SH-SY5Y (cell line): ENCODE results near the gene SLC24A4.

Source experiments
- GATA2 ChIP-seq: IDR thresholded peaks from 2 replicates; pipeline ENCODE4 v1.6.1; 2011; ENCODE audit warnings: mild to moderate bottlenecking, low read depth, low read length
- GATA3 ChIP-seq: IDR thresholded peaks from 2 replicates; pipeline ENCODE4 v1.6.1; 2011; ENCODE audit warnings: low read depth, mild to moderate bottlenecking, low read length, moderate library complexity

SLC24A4 gene

DNA sequence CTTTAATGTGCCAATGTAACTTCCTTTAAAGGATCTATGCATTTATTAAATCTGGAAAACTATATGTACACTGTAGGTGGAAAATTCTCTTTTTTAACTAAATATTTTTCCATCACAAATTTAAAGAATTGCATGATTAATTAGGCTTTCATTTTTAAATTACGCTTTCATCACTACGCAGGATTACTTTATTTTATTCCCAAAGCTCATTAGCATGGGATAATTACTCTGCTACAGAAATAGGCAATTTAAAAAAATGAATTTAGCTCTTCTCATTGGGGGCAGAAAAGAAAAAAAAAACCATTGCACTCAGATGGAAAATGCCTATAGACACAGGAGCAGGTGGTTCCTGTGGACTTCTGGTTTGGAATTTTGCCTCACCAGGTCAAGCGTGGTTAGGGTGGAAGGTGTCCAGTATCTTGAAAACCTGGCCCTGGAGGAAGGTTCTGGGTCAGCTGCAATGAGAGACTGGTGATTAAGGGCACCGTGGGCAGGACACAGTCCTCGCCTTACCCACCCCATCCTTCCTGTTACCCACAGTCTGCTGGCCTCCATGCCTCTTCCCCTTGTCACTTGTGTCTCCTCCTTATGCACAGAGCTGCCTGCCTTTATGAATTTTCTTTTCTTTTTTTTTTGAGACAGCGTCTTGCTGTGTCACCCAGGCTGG, 173.4 kb downstream of the SLC24A4 start:
- TF ChIP-seq GATA2 (no peak), GATA3 (no peak)

DNA sequence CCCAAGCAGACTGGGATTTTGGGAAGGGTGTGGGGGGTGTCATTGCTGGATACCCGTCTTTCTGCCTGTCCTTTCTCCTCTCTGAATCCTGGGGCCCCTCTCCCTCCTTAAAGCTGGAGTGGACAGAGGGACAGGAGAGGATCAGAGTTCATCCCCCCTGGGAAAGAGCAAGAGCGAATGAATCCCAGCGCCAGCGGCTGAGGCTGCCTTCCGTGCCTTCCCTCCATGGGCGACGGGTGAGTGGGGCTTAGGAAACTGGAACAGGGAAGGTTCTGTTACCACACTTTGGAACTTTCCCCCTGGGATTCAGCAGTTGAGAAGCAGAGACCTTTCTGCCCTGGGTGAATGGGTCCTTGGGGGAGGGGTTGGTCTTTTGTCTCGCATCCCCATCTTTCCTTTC, 174.4 kb downstream of the SLC24A4 start:
- TF ChIP-seq GATA2 (no peak), GATA3 (no peak)

DNA sequence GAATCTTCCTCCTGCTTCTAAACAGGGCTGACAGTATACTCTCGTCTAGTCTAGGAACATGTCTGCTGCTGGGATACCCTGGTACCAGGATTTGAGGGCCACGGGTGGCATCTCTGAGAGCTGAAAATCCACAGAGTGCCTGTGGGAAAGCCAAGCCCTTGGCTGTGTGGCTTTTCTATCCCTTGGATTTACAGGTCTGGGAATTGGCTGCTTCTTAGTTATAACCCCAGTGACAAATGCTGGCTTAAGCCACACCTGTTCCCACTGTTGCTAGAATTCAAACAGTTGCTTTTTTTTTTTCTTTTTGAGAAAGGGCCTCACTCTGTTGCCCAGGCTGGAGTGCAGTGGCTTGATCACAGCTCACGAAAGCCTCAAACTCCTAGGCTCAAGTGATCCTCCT, 176.3 kb downstream of the SLC24A4 start:
- no peak for TF ChIP-seq GATA3
- no peak for TF ChIP-seq GATA2

DNA sequence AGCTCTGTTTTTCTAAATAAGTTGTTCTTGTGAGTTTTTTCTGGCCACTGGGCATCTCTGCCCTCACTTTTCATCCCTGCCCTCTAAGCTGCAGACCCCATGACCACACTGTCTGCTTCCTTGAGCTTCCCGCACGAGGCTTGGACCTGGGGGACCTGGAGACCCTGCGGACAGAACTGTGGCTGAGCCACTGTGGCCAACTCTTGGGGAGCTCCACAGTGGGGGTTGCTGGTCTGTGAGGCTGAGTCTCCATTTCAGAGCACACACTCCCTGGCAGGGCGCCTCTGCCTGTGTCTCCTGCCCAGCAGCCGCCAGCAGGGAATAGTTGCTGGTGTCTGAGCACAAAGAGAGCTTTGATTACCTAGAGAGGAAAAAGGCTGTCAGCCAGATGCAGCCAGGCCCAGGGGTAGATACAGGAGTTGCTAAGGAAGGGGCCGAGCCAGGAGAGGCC, 177.6 kb downstream of the SLC24A4 start:
- TF ChIP-seq GATA2 (no peak), GATA3 (no peak)

DNA sequence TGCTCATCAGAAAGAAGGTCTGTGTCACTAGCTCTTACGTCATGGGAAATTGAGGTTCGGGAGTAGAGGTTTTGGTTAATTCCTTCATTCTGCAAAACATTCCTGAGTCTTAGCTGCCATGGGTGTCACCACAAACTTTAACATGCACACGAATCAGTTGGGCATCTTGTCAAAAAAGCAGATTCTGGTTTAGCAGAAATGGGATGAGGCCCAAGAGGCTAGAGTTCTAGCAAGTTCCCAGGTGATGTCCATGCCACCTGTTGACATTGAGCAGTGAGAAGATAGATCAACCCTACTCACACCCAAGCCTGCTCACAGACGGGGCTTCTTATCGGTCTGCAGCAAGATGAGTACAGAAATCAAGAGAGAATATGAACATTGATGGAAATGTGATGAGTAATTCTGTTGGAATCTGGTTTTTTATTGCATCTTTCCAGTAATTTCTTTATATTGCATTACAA, 179.0 kb downstream of the SLC24A4 start:
- TF ChIP-seq GATA3, result no peak
- TF ChIP-seq GATA2, result no peak

DNA sequence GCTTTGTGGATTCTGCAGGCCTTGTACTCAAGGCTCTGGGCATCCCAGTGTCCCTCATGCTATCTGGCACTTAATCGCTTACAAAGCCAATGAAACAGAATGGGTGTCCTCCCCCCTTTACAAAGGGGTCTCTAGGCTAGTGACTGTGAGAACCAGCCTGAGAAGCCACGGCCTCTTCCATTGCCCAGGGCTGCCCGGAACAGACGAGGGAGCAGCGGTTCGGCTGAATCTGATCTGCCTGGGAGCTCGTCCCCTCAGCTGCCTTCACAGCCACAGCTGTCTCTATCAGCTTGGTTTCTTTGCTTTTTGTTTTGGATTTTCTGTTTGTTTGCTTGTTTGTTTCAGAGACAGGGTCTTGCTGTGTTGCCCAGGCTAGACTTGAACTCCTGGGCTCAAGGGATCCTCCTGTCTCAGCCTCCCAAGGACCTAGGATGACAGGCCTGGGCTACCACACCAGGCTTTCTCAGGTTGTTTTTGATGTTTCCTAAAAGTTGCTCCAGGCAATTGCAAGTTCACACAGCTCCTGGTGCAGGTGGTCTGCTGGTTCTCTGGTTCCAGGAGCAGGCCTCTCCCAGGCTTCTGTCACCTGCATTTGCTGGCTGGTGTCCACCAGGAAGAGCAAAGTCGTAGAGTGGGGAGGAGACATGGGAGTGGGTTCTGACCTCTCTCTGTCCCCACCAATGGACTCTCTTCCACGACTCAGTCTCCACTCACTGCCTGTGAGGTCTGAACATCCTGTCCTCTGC, 179.7 kb downstream of the SLC24A4 start:
- TF ChIP-seq GATA2, result no peak
- TF ChIP-seq GATA3, result no peak

DNA sequence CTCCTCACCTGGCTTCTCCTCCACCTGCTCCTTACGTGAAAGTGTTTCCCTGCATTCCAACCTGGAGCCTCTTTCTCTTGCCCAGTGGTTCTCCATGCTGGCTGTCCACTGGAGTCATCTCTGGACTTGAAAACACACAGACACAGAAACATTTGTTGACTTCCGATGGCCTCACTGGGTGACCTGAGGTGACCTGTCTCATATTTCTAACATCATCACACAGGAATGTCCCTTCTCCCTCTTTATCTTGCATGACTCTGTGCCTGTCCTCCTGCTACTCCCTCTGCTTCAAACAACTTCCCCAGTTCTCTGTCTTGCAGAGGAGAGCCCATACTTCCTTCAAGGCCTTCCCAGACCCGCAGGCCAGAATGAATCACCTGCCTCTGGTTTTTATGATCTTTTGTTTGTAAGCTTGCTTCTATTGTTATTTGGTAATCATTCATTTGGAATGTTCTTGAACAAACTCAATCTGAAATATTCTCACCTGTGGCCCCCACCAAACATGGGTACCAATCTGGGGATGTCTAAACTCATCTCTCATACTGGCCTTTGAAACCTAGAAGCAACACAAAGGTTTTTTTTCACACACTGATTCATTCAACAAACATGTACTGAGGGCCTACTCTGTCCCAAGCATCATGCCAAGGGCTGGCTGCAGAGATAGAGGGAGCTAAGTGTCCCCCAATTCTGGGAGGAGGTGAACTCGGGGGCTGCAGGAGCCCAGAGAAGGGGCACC, 181.0 kb downstream of the SLC24A4 start:
- TF ChIP-seq GATA2 (no peak), GATA3 (no peak)

DNA sequence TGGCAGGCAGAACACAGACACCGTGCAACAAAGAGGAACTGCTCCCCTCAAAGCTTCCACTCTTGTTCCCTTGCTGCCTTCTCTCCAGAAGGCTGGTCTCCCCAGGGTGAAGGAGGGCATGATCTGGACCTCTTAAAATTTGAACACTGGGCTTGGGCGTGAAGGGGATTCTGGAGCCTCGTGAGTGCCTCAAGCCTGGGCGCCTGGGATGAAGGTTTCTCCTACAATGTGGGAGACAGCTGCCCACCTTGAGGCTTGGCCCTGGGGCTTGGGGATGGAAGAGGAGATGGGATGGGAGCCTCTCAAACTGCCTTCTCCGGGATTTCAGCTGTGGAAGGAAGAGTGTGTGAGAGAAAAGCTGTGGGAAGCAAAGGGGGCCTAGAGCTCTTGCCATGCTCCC, 182.9 kb downstream of the SLC24A4 start:
- TF ChIP-seq GATA3, result no peak
- no peak for TF ChIP-seq GATA2

DNA sequence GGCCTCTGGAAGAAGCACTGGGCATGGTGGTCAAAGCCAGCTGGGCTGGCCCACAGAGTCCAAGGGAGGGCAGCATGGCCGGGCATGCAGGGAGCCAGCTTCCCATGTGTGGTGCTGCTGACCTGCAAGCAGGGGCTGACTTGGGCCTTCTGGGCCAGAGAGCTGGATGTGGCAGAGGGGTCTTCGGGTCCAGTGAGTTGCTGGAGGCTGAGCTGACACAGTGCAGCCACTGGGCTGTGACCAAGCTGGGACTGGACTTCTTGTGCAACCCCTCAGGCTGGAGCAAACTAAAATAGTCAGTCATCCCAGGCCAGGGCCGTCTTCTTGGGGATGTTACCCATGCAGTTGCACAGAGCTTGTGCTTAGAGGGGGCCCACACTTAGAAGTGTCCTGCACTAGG, 183.3 kb downstream of the SLC24A4 start:
- no peak for TF ChIP-seq GATA2
- no peak for TF ChIP-seq GATA3

DNA sequence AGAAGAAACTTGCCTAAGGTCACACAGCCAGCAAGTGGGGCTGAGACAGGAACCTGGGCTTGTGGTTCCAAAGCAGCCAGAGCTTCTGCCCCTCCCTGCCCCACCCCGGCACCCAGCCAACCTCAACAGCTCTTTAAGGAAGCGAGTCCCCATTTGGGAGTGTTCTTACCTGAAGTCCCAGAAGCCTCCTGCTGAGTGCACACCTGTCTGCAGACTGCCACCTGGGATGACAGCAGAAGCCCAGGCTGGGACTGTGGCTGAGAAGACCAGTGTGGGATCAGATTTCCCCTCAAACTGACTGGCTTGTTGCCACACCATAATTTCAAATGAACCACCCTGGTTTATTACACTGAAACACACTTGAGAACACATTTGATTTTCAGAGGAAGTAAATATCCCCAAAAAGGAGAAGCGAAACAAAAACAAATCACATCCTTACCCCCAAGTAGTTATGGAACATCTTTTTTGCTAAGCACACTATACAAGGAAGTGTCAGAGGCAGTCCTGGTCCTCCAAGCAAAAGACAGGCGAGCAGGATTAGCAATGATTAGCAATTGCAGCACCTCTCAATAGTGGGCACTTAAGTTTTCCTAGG, 184.3 kb downstream of the SLC24A4 start:
- TF ChIP-seq GATA3 (no peak), GATA2 (no peak)

DNA sequence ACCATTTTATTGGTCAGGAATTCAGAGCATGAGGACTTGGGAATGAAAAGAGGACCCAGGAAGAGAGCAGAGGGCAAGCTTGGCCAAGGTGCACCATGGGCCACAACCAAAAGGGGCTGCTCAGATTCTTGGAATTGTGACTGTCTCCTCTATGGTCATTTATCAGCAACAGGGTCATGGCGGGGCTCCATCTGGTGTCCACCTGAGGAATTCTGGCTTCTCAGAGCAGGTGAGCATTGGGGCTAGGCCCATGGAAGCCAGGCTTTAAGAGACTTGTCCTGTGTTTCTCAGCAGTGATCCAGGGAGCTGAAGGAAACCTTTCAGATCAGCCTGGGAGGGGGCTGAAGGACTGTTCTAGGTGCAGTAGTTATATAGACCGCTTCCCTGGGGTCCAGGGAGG, 188.0 kb downstream of the SLC24A4 start:
- TF ChIP-seq GATA2, result no peak
- TF ChIP-seq GATA3, result no peak

DNA sequence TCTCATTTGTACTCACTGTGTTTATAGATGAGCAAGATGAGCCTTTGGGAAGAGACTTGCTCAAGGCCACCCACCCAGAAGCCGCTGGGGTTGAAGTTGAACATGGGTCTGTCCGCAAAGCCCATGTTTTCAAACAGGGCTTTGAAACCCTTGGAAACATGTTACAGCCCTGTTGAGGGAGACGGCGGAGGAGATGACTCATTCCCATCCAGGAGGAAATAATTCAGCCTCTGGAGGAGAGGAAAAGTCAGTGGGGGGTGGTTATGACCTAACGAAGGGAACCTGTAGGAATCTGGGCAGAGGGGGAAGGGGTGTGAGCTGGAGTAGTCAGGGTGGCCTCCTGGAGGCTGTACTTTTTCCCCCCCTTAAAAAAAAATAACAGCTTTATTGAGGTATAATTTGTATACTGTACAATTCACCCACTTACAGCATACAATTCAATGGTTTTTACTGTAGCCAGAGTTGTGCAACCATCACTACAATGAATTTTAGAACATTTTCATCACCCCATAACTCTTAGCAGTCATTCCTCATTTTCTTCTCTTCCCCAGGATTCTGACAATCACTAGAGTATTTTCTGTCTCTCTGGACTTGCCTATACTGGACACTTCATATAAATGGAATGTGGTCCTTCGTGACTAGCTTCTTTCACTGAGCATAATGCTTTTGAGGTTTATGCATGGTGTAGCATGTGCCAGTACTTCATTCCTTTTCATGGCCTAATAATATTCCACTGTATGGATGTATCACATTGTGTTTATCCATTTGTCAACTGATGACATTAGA, 188.7 kb downstream of the SLC24A4 start:
- no peak for TF ChIP-seq GATA3
- TF ChIP-seq GATA2, result no peak

DNA sequence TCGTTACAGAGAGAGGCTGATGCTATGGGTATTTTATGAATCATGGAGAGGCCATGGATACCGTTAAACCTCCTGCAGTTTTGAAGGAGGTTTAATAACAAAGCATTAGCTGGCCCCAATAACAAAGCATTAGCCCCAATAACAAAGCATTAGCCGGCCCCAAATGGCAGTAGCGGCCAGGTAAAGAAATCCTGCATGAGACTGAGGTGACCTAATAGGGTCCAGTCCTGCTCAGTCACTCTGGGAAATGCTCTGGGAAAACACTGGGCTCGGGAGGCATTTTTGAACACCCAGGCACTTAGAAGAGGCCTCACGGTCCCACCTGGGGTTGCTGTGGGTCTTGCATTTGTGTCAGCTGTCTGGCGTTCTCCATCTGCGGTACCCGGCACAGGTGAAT, 189.8 kb downstream of the SLC24A4 start:
- TF ChIP-seq GATA2 (no peak), GATA3 (no peak)
